Left lung (tissue), 10 donors: Measurements from ENCODE around the gene RAP1GAP2. TPM values are rescaled to one million over a fixed set of nuclear protein-coding genes. Genes with fewer than 3 reads are reported as not detected.

Source experiments
- ATAC-seq: fragments of 200-7000 bp; cut with Tn5 transposase; one replicate; pipeline ENCODE4 v1.9.1; 2020; ENCODE audit warnings: moderate library complexity
- DNase-seq, 4 donors: peaks; one replicate each; pipeline ENCODE4 v3.0.0-alpha.2; 2013 to 2020
- H3K27ac ChIP-seq, 2 donors: fragments of 200-600 bp; sonication (generic) in 1 of 2; one replicate each; pipeline versions ENCODE4 v1.5.0 to v1.8.0; 2020 to 2021
- H3K27me3 ChIP-seq, 2 donors: fragments of 200-600 bp; sonication (generic) in 1 of 2; one replicate each; pipeline versions ENCODE4 v1.5.0 to v1.8.0; 2020 to 2021
- H3K36me3 ChIP-seq, 2 donors: fragments of 200-600 bp; sonication (generic) in 1 of 2; one replicate each; pipeline versions ENCODE4 v1.5.0 to v1.8.0; 2020 to 2021
- H3K4me1 ChIP-seq, 2 donors: fragments of 200-600 bp; one replicate each; pipeline ENCODE4 v1.8.0; 2021
- H3K4me3 ChIP-seq, 2 donors: fragments of 200-600 bp; sonication (generic) in 1 of 2; one replicate each; pipeline versions ENCODE4 v1.5.0 to v1.8.0; 2020 to 2021; ENCODE audit warnings: mild to moderate bottlenecking in 1 of 2
- H3K9me3 ChIP-seq, 2 donors: fragments of 200-600 bp; sonication (generic) in 1 of 2; one replicate each; pipeline versions ENCODE4 v1.5.0 to v1.8.0; 2020 to 2021
- intact Hi-C, 2 donors: fragments of 100-400 bp; cut with DNase I; formaldehyde crosslinking; loops; one replicate each; pipeline versions ENCODE4 v1.11.2 to v1.14.2; 2022
- polyA plus RNA-seq, 6 donors: library from polyadenylated mRNA; unstranded; fragments of 120-200 nt; gene quantifications; one replicate each; pipeline ENCODE4 v1.2.1, GENCODE V29; 2013; ENCODE audit not compliant: insufficient read length in 6 of 6
- total RNA-seq, 2 donors: library from RNA; stranded (reverse); fragmentation: NEBNext Ultra II Directional; extraction: Animal tissue kit (Norgen Biotek cat#: 25700); gene quantifications; one replicate each; pipeline ENCODE4 v1.2.1, GENCODE V29; 2021
- TF ChIP-seq, protein P1 (sequence below), 2 donors: fragments of 200-600 bp; sonication (generic) in 1 of 2; IDR thresholded peaks; one replicate each; pipeline versions ENCODE4 v1.5.0 to v1.8.0; 2021; ENCODE audit warnings: antibody characterized with exemption in 2 of 2
- donor health status: DM: no; HTN: yes; CAD: no.
- donor health status: DM: no; HTN: no; CAD: no.

Gene RAP1GAP2
- total and polyA plus RNA-seq, 8 donors, result 8.0 to 14.5 (median 9.7) TPM

DNA sequence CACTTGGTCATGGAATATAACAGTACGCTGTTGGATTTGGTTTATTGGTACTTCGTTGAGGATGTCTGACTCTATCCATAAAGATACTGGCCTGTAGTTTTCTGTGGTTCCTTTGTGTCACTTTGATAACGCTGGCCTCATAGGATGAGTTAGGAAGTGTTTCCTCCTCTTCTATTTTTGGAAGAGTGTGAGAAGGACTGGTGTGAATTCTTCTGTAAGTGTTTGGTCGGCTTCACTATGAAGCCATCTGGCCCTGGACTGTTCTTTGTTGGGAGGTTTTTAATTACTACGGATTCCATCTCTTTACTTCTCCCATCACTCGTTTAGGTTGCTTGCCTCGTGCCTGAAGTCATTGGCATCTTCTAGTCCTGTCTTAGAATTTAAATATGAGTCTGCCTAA is 149.9 kb downstream of the RAP1GAP2 start:
- peaks cover 0 to 16% of the 10 kb centered on the region in 2 donors for H3K4me1 ChIP-seq
- H3K27me3 ChIP-seq, result no peaks in the 10 kb centered on the region
- no peak for ATAC-seq
- intact Hi-C loops, result no loop called here
- H3K9me3 ChIP-seq, result no peaks in the 10 kb centered on the region
- no peaks in the 10 kb centered on the region for H3K36me3 ChIP-seq
- no peak overlapping the region for H3K27ac ChIP-seq
- DNase-seq, result no peak
- no peak overlapping the region for H3K4me3 ChIP-seq
- TF ChIP-seq, protein P1, sequence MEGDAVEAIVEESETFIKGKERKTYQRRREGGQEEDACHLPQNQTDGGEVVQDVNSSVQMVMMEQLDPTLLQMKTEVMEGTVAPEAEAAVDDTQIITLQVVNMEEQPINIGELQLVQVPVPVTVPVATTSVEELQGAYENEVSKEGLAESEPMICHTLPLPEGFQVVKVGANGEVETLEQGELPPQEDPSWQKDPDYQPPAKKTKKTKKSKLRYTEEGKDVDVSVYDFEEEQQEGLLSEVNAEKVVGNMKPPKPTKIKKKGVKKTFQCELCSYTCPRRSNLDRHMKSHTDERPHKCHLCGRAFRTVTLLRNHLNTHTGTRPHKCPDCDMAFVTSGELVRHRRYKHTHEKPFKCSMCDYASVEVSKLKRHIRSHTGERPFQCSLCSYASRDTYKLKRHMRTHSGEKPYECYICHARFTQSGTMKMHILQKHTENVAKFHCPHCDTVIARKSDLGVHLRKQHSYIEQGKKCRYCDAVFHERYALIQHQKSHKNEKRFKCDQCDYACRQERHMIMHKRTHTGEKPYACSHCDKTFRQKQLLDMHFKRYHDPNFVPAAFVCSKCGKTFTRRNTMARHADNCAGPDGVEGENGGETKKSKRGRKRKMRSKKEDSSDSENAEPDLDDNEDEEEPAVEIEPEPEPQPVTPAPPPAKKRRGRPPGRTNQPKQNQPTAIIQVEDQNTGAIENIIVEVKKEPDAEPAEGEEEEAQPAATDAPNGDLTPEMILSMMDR (IDR thresholded peaks at IDR 0.05), result no peak

GRCh38 chr17:2947588-2947950 is 151.3 kb downstream of the RAP1GAP2 start:
- ATAC-seq (no peak), DNase-seq (no peak)
- no peaks in the 10 kb centered on the region for H3K9me3 ChIP-seq
- H3K36me3 ChIP-seq, result no peaks in the 10 kb centered on the region
- no peak overlapping the region for H3K27ac ChIP-seq
- H3K4me1 ChIP-seq, result peaks cover 0 to 16% of the 10 kb centered on the region in 2 donors
- TF ChIP-seq, protein P1 (IDR thresholded peaks at IDR 0.05), result no peak
- no peaks in the 10 kb centered on the region for H3K27me3 ChIP-seq
- no peak overlapping the region for H3K4me3 ChIP-seq
- intact Hi-C loops, result no loop called here

GRCh38 chr17:2947996-2948550 is 151.8 kb downstream of the RAP1GAP2 start:
- intact Hi-C loops, result no loop called here
- H3K27ac ChIP-seq, result no peak overlapping the region
- no peaks in the 10 kb centered on the region for H3K9me3 ChIP-seq
- TF ChIP-seq, protein P1 (IDR thresholded peaks at IDR 0.05), result no peak
- no peak overlapping the region for H3K4me3 ChIP-seq
- no peaks in the 10 kb centered on the region for H3K27me3 ChIP-seq
- DNase-seq (no peak), ATAC-seq (no peak)
- H3K36me3 ChIP-seq, result no peaks in the 10 kb centered on the region
- peaks cover 0 to 16% of the 10 kb centered on the region in 2 donors for H3K4me1 ChIP-seq

GRCh38 chr17:2948721-2949468 is 152.7 kb downstream of the RAP1GAP2 start:
- H3K4me1 ChIP-seq, result peaks cover 0 to 9% of the 10 kb centered on the region in 2 donors
- H3K4me3 ChIP-seq, result no peak overlapping the region
- intact Hi-C loops, result no loop called here
- H3K27ac ChIP-seq, result no peak overlapping the region
- ATAC-seq, result no peak
- no peaks in the 10 kb centered on the region for H3K36me3 ChIP-seq
- no peak for DNase-seq
- H3K9me3 ChIP-seq, result no peaks in the 10 kb centered on the region
- TF ChIP-seq, protein P1 (IDR thresholded peaks at IDR 0.05), result no peak
- H3K27me3 ChIP-seq, result no peaks in the 10 kb centered on the region

DNA sequence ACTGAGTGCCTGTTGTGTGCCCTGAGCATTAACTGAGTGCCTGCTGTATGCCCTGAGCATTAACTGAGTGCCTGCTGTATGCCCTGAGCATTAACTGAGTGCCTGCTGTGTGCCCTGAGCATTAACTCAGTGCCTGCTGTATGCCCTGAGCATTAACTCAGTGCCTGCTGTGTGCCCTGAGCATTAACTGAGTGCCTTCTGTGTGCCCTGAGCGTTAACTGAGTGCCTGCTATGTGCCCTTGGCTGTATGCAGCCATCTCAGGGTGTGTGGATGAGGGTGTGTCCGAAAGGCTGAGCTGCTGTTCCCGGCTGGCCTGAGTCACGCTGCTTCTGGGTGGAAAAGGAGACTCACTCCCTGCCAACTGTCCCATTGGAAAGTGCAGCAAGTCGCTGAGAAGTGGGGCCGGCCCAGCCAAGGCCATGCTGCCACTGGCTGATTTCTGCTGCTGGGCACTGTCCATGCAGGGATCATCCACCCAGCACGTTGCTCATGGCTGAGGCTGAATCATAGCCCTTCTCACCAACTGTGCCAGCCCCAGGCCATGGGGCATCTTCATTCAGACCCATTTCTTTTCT is 153.3 kb downstream of the RAP1GAP2 start:
- no peak overlapping the region for H3K4me3 ChIP-seq
- TF ChIP-seq, protein P1 (IDR thresholded peaks at IDR 0.05), result no peak
- intact Hi-C loops, result no loop called here
- DNase-seq (no peak), ATAC-seq (peak; percentile 72)
- H3K36me3 ChIP-seq, result no peaks in the 10 kb centered on the region
- no peaks in the 10 kb centered on the region for H3K27me3 ChIP-seq
- peaks cover 0 to 2% of the 10 kb centered on the region in 2 donors for H3K4me1 ChIP-seq
- no peaks in the 10 kb centered on the region for H3K9me3 ChIP-seq
- no peak overlapping the region for H3K27ac ChIP-seq
